NT2/D1 (cell line): ENCODE measurements around the gene IPPK.
"Not testable (repeated sequence)": the region's sequence is repeated elsewhere in the genome, so short reads cannot be mapped to it uniquely, and the experiment has no call there.

Experiments used
- SUZ12 ChIP-seq: IDR thresholded peaks from 2 replicates; pipeline ENCODE4 v1.6.1; 2011; ENCODE audit not compliant: insufficient read length, insufficient read depth; ENCODE audit errors: extremely low read depth
- YY1 ChIP-seq: IDR thresholded peaks from 2 replicates; pipeline ENCODE4 v1.6.1; 2011; ENCODE audit not compliant: insufficient read length, insufficient read depth
- ZNF274 ChIP-seq: IDR thresholded peaks from 2 replicates; pipeline ENCODE4 v1.6.1; 2011; ENCODE audit warnings: mild to moderate bottlenecking, low read depth, low read length

DNA sequence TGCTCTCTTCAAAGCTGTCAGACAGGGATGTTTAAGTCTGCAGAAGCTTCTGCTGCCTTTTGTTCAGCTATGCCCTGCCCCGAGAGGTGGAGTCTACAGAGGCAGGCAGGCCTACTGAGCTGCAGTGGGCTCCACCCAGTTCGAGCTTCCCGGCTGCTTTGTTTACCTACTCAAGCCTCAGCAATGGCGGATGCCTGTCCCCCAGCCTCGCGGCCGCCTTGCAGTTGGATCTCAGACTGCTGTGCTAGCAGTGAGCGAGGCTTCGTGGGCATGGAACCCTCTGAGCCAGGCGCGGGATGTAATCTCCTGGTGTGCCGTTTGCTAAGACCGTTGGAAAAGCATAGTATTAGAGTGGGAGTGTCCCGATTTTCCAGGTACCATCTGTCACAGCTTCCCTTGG lies 96.3 kb downstream of the IPPK start:
- not testable (repeated sequence) for TF ChIP-seq YY1, ZNF274, SUZ12
